Posterior cingulate gyrus (tissue), 11 donors: Measurements from ENCODE around the gene ATP13A4.

Experiments used
- DNase-seq, 10 donors: peaks; one replicate each; pipeline versions ENCODE4 v3.0.0 to v3.0.0-alpha.2; 2020 to 2021; ENCODE audit warnings: mixed read lengths in 3 of 10
- intact Hi-C: fragments of 100-400 bp; cut with DNase I; formaldehyde crosslinking; loops from one replicate; pipeline ENCODE4 v1.15.1; 2023

The ATP13A4 gene

GRCh38 chr3:193554811-193555210 lies at the start of gene ATP13A4:
Gene ATP13A4 (minus strand): TSS chr3:193554895. CDS start chr3:193554799, 96 bp downstream.
- DNase-seq = peak in 1 of 10 donors; percentile 9
- intact Hi-C loops = no loop called here

GRCh38 chr3:193599393-193599792 lies 44.7 kb upstream of the ATP13A4 start:
- DNase-seq = no peak
- intact Hi-C loops = no loop called here

- intact Hi-C loops = no loop called here
- DNase-seq = no peak
These were observed 43.5 kb upstream of the ATP13A4 start for GRCh38 chr3:193598202-193598601.

GRCh38 chr3:193595939-193596487 lies 41.3 kb upstream of the ATP13A4 start:
- intact Hi-C loops = no loop called here
- DNase-seq = no peak

- DNase-seq = no peak
- intact Hi-C loops = loop anchor here (5.0 kb wide), 1 partner anchor 678 kb away; the partner anchor contains the start of gene MB21D2
These were observed 40.4 kb upstream of the ATP13A4 start for GRCh38 chr3:193594946-193595689.

GRCh38 chr3:193593668-193594030 lies 39.0 kb upstream of the ATP13A4 start:
- no peak for DNase-seq
- intact Hi-C loops = loop anchor here (5.0 kb wide), 1 partner anchor 676 kb away; the partner anchor contains the start of gene MB21D2

- DNase-seq = peak; percentile 94 to 99 (median 96)
- intact Hi-C loops = loop anchor here (5.0 kb wide), 1 partner anchor 676 kb away; the partner anchor contains the start of gene MB21D2
These were observed 38.4 kb upstream of the ATP13A4 start, which contains the start of gene OPA1 for GRCh38 chr3:193592841-193593667. Gene OPA1 (plus strand): TSS chr3:193593208. CDS start chr3:193593378, 170 bp downstream.

- intact Hi-C loops = loop anchor here (5.0 kb wide), 1 partner anchor 673 kb away; the partner anchor contains the start of gene MB21D2
- DNase-seq = no peak
These were observed 35.6 kb upstream of the ATP13A4 start for GRCh38 chr3:193590088-193590856.

GRCh38 chr3:193589616-193590015 lies 34.9 kb upstream of the ATP13A4 start:
- intact Hi-C loops = loop anchor here (5.0 kb wide), 1 partner anchor 672 kb away; the partner anchor contains the start of gene MB21D2
- DNase-seq = no peak

- no peak for DNase-seq
- intact Hi-C loops = no loop called here
These were observed 34.4 kb upstream of the ATP13A4 start for GRCh38 chr3:193589129-193589528.

GRCh38 chr3:193586526-193586925 lies 31.8 kb upstream of the ATP13A4 start:
- intact Hi-C loops = no loop called here
- no peak for DNase-seq

GRCh38 chr3:193585530-193585929 lies 30.8 kb upstream of the ATP13A4 start:
- intact Hi-C loops = no loop called here
- DNase-seq = no peak

- intact Hi-C loops = loop anchor here (5.0 kb wide), 2 partner anchors 117 to 532 kb away; no protein-coding TSS in a partner anchor
- no peak for DNase-seq
These were observed 19.9 kb upstream of the ATP13A4 start for GRCh38 chr3:193574488-193575070.

- intact Hi-C loops = loop anchor here (5.0 kb wide), 2 partner anchors 116 to 531 kb away; no protein-coding TSS in a partner anchor
- DNase-seq = peak in 1 of 10 donors; percentile 44
These were observed 18.9 kb upstream of the ATP13A4 start for GRCh38 chr3:193573403-193574191.

- intact Hi-C loops = loop anchor here (1.0 to 5.0 kb wide), 4 partner anchors 115 to 756 kb away; no protein-coding TSS in a partner anchor
- DNase-seq = peak in 6 of 10 donors; percentile 60 to 93 (median 69)
These were observed 17.8 kb upstream of the ATP13A4 start for GRCh38 chr3:193572426-193572908.

GRCh38 chr3:193569119-193569518 lies 14.4 kb upstream of the ATP13A4 start:
- intact Hi-C loops = loop anchor here (10.0 kb wide), 1 partner anchor 994 kb away; no protein-coding TSS in a partner anchor
- no peak for DNase-seq

- intact Hi-C loops = loop anchor here (10.0 kb wide), 1 partner anchor 989 kb away; no protein-coding TSS in a partner anchor
- peak in 3 of 10 donors; percentile 18 to 69 (median 21) for DNase-seq
These were observed 9.3 kb upstream of the ATP13A4 start for GRCh38 chr3:193564012-193564411.

GRCh38 chr3:193563426-193563825 lies 8.7 kb upstream of the ATP13A4 start:
- intact Hi-C loops = loop anchor here (10.0 kb wide), 1 partner anchor 989 kb away; no protein-coding TSS in a partner anchor
- no peak for DNase-seq
